CD4-positive, alpha-beta T cell treated with Interleukin-4 for 4 hours (primary cell): ENCODE data around the gene MEGF10.

Experiments
- DNase-seq: peaks from one replicate; pipeline ENCODE4 v3.0.0-alpha.2; 2020

The MEGF10 gene

GRCh38 chr5:127375544-127376091, 85.0 kb downstream of the MEGF10 start:
- DNase-seq: no peak

- no peak for DNase-seq
These were observed 87.1 kb downstream of the MEGF10 start for GRCh38 chr5:127377651-127378050.

GRCh38 chr5:127385936-127386335, 95.3 kb downstream of the MEGF10 start:
- no peak for DNase-seq

DNA sequence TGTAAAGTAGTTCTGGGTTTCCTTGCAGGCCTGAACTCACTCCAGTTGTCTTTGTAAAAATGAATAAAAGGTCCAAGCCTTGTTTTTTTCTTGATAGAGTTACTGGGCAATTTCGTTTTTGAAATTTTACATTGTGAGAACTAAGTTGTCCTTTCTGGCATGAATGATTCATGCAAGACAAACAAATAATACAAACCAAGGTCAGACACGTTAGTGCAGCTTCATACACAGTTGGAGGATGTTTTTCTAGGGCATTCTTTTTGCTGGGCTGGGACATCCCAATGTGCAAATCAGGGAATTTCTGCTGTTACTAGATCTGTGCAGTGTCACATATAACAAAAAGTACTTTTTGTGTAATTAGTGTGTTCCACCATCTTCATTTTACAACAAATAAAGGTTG, 96.0 kb downstream of the MEGF10 start:
- DNase-seq: no peak

DNA sequence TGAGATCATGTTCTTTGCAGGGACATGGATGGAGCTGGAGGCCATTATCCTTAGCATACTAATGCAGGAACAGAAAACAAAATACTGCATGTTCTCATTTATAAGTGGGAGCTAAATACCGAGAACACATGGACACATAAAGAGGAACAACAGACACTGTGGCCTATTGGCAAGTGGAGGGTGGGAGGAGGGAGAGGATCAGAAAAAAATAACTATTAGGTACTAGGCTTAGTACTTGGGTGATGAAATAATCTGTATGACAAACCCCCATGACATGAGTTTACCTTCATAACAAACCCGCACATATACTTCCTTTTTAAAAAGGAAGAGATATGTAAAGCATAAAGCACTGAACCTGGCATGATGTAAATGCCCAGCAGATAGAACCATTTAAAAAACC, 99.0 kb downstream of the MEGF10 start:
- DNase-seq: no peak

DNA sequence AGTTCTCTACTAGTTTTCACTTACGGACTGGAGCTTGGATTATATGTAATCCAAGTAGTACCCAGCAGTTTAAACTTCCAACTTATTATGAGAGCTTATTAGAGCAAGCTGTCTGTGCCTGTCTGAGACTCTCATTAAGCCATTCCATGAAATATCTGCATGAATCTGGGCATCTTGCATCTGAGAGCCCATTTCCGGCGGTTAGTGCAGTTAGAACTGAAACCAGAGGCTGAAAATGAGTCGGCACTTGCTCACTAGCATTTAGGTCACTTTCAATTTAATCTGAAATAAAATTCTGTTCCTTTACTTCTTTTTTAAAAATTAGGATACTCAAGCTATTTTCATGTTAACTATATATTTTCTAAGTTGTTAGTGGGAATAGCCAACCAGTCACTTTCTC, 102.2 kb downstream of the MEGF10 start:
- DNase-seq: no peak

GRCh38 chr5:127396490-127397155, 106.0 kb downstream of the MEGF10 start:
- no peak for DNase-seq

GRCh38 chr5:127398508-127398907, 107.9 kb downstream of the MEGF10 start:
- DNase-seq: no peak

DNA sequence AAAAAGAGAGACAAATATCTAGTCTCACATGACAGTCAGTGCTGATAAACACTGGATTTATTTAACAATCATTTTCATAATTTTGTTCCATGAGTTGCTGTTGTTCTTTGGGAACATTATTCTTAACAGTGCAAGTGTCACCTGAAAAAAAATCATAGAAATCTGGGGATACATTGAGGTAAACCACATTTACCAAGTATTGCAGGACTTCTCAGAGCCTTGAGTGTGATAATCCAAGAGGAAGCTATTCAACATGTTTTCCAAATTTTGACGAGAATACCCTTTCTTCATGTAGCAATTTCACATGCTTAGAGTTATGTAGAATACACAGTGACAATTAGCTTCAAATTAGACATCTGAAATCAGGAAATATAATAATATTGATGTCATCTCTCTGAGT, 108.5 kb downstream of the MEGF10 start:
- DNase-seq: no peak

- no peak for DNase-seq
These were observed 109.9 kb downstream of the MEGF10 start for GRCh38 chr5:127400539-127400938.

DNA sequence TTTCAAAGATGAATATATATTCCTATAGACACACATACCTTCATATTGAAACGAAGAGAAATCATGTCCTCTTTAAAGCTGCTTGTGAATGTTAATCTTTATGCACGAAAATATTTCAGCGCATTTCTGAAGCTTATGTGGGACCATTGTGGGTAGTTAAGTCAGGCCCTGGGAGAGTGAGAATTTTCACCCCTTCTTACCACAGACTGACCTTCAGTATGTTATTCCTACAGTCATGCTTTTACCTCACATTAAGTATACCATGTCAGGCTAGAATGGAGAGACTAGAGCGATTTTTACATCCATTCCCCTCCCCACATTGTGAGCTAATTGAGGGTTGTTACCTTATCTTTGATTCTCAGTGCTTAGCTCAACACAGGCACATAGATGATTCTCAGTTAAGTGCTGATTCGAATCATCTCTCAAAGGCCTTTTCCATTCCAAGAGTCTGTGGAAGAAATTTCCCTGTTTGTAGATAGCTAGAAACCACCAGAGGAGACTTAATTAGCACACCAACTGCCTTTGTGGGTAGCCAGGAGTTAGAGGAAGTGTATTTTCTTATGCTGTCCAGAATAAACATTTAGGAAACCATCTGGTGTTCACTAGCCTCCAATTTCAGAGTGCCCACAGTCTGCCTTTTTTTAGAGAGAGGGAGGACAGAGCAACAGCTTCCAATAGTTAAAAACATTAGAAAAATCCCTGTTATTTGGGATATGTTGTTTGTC, 110.5 kb downstream of the MEGF10 start:
- DNase-seq: no peak

GRCh38 chr5:127402361-127402760, 111.8 kb downstream of the MEGF10 start:
- no peak for DNase-seq

DNA sequence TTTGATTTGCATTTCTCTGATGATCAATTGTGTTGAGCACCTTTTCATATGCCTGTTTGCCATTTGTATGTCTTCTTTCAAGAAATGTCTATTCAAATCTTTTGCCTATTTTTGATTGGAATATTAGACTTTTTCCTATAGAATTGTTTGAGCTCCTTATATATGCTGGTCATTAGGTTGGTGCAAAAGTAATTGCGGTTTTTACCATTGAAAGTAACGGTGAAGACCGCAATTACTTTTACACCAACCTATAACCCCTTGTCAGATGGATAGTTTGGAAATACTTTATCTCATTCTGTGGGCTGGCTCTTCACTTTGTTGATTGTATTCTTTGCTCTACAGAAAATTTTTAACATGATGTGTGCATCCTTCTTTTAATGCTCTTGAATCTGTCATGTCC, 113.6 kb downstream of the MEGF10 start:
- no peak for DNase-seq

- no peak for DNase-seq
These were observed 115.9 kb downstream of the MEGF10 start for GRCh38 chr5:127406326-127407121.

DNA sequence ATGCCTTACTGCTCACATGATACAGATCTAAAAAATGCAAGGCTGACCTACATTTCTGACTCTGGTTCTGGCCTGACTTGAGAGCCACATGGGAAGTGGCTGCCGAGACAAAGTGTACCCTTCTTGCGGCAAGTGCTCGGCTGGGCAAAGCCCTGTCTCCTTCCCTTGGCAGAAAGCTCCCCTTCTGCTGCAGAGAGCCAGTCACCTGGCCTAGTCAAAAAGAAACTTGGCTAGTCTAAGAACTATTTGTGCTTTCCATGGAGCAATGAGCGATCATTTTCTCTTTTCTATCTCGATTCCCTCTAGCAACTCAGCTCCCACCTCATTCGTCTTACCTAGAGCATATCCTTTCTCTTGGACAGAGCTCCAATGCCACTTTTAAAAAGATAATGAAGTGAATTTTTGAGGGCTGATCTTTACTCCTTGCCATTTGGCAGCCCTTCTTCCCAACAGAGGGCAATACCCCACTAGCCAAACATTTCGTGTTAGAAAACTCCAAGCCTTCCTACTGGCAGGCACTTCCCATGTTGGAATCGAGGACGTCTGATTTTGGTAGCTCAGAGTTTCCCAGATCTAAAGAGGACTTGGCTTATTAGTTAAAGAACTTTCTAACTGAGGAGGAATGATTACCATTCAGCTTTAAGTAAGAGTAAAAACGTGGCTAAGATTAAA, 118.8 kb downstream of the MEGF10 start:
- no peak for DNase-seq

GRCh38 chr5:127409921-127410675, 119.5 kb downstream of the MEGF10 start:
- no peak for DNase-seq

GRCh38 chr5:127410959-127411358, 120.4 kb downstream of the MEGF10 start:
- no peak for DNase-seq

GRCh38 chr5:127411381-127411780, 120.8 kb downstream of the MEGF10 start:
- DNase-seq: no peak

DNA sequence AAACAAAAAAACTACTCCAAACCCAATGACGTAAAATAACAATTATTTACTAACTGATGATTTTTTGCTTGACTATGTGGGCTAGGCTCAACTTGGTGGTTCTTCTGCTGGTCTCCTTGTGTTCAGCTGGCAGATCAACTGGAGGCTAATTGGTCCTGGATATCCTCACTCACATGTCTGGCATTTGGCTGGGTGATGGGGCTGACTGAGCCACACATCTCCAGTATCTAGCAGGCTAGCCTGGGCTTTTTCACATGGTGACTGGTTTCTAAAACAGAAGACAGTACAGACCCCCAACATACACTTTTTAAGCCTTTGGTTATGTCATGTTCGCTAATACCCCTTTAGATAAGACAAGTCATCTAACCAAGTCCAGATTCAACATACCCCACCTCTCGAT, 122.1 kb downstream of the MEGF10 start:
- DNase-seq: no peak

DNA sequence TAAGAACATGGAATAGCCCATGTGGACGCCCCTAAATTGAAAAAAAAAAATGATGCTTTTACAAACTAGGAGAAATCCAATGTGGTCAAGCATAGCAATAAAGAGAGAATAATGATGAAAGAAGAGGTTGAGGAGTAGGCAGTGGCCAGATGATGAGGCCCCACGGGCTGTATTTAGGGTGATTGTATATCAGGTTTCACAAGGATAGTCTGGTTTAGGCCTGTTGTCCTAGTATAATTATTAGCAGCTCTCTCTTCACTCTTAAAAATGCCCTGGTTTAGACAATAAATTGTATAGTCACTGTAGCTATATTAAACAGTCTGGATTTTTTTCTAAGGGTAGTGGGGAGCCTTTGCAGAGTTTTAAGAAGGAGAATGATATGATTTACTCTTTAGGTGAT, 124.4 kb downstream of the MEGF10 start:
- DNase-seq: no peak

DNA sequence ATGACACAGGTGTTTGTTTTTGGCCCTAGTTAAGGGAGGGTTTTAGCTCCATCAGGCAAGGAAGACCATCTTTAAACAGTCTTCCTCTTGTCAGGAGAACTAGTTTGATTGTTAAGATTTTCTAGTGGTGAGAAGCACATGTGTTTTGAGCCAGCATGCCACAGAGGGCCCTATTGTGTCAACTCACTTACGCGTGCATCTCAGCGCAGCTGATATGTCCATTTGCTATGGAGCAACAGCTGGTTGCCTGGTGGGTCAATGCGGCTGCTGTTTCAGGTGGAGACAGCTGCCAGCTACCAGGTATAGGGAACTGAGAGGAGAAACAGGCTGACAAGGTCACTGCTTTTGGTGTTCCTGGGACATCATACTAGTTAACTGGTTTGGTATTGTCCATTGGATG, 126.3 kb downstream of the MEGF10 start:
- DNase-seq: no peak

DNA sequence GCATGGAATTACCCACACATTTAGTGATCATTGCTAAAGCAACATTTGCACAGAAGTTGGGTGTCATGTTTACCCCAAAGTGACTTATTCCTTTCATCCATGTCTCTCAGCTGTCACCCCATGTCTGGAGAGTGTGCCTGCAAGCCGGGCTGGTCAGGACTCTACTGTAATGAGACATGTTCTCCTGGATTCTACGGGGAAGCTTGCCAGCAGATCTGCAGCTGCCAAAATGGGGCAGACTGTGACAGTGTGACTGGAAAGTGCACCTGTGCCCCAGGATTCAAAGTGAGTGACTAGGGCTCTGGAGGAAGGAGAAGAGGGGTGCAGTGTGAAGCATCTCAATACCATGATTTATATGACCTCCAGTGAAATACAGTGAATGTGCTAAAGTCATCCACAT, 126.9 kb downstream of the MEGF10 start:
- no peak for DNase-seq
